ENCODE results near the gene CLN6.

DNA sequence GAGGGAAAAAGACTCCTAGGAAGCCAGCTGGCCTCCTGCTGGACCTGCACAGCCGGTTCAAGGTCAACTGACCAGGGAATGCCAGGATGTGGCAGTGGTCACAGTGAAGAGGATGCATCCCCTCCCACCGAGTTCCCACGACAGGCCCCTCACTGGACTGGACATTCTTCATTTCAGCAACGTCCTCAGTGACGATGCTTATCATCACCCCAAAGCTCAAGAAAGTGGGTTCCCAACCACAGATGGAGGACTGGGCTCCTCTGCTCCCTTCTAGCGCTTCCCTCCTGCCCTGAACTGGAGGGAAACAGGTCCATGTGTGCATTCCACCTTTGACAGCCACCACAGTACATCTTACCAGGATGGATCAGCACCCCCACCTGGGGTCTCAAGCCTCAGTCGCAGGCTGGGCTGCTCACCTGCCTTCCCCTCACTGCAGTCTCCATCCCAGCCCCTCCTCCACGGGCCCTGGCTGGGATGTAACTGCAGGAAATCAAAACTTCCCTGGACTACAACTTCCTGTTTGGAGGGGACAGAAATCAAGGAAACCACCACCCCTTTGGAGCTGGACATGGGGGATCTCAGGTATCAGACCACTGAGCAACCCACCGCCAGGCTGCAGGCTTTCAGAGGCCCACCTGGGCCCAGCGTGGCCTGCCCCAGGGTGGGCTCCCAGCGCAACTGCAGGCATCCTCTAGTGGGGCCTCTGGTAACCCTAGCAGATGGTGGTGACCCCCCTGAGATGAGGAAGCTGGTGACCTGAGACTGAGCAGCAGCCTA lies 31.7 kb downstream of the CLN6 start:
- TF ChIP-seq, protein P1, sequence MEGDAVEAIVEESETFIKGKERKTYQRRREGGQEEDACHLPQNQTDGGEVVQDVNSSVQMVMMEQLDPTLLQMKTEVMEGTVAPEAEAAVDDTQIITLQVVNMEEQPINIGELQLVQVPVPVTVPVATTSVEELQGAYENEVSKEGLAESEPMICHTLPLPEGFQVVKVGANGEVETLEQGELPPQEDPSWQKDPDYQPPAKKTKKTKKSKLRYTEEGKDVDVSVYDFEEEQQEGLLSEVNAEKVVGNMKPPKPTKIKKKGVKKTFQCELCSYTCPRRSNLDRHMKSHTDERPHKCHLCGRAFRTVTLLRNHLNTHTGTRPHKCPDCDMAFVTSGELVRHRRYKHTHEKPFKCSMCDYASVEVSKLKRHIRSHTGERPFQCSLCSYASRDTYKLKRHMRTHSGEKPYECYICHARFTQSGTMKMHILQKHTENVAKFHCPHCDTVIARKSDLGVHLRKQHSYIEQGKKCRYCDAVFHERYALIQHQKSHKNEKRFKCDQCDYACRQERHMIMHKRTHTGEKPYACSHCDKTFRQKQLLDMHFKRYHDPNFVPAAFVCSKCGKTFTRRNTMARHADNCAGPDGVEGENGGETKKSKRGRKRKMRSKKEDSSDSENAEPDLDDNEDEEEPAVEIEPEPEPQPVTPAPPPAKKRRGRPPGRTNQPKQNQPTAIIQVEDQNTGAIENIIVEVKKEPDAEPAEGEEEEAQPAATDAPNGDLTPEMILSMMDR (conservative IDR thresholded peaks at IDR 0.05; ENCODE audit: low read length): no peak
- TF ChIP-seq EZH2phosphoT487 (IDR thresholded peaks at IDR 0.05; ENCODE audit: borderline replicate concordance): no peak
